ENCODE results near the gene FERMT3. TPM values are rescaled to one million over a fixed set of nuclear protein-coding genes. Genes with fewer than 3 reads are reported as not detected.

Gene FERMT3
- total and polyA plus RNA-seq, 2 of the 13 experiments (the other 11 are each of a cell fraction or from before 2014, with no cell fraction given): 0.29 TPM; not detected in 1

DNA sequence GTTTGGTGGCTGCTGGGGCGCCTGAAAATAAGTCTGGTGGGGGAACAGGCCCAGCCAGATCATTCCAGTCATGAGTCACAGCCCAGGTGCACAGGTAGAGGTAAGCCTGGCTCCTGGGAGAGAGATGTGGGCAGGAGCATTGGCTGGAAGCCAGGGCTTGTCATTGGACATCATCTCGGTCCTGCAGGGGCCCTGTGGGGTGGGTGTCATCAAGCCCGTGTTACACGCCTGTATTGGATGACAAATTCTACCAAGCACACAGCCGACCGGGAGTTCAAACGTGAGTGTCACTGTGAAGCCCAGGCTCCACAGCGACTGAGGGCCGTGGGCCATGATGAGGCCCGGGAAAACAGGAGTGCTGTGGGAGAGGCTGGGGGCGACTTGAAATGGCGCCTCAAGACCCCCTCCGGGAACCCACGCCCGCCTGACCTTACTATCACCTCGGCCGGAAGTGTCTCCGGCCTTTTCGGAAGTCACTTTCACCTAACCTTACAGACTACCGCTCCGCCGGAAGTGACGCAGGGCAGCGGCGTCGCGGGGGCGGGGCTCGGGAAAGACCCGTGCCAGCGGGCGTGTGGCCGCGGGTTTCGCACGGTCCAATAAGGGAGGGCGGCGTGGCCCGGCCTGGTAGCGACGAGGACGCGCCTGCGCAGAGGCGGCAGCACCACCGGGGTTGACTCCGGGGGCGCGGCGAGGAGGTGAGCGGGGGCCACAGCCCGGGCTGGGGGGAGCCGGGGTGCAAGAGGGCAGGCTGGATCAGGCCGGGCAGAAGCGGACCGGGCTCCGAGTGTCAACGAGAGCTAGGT is 34.1 kb downstream of the FERMT3 start, which contains the start of gene FKBP2 (continued):
- TF ChIP-seq ZNF143 (CRISPR knock-in tag; IDR thresholded peaks at IDR 0.05): peak; percentile 59; the same call in 1 of the 2 replicates
- TF ChIP-seq EED (CRISPR knock-in tag; IDR thresholded peaks at IDR 0.05): 0 out of 2 replicates have a peak, but pooled peaks have one; percentile 36
- TF ChIP-seq NCOA2 (CRISPR knock-in tag; IDR thresholded peaks at IDR 0.05): peak; percentile 52; the same call in 1 of the 2 replicates
- 0 out of 2 replicates have a peak, but pooled peaks have one; percentile 45 for TF ChIP-seq PRDM15 (CRISPR knock-in tag; IDR thresholded peaks at IDR 0.05)
- TF ChIP-seq ZNF776 (CRISPR knock-in tag; IDR thresholded peaks at IDR 0.05): peak; percentile 69; the same call in 1 of the 2 replicates
- TF ChIP-seq TEAD3 (CRISPR knock-in tag; optimal IDR thresholded peaks at IDR 0.05; ENCODE audit: borderline replicate concordance): peak; percentile 37
- peak; percentile 89 for TF ChIP-seq ZNF605 (CRISPR knock-in tag; IDR thresholded peaks at IDR 0.05)
- peak; percentile 91 for TF ChIP-seq RBFOX2 (IDR thresholded peaks at IDR 0.05; ENCODE audit: low read depth, low read length)
- TF ChIP-seq ZNF7 (CRISPR knock-in tag; IDR thresholded peaks at IDR 0.05): no peak
- TF ChIP-seq SIX4 (CRISPR knock-in tag; IDR thresholded peaks at IDR 0.05): peak; percentile 17; the same call in 1 of the 2 replicates
- TF ChIP-seq ZNF343 (CRISPR knock-in tag; IDR thresholded peaks at IDR 0.05): 0 out of 2 replicates have a peak, but pooled peaks have one; percentile 35
- peak; percentile 94 for TF ChIP-seq THAP11 (CRISPR knock-in tag; IDR thresholded peaks at IDR 0.05)
- TF ChIP-seq, protein P1, sequence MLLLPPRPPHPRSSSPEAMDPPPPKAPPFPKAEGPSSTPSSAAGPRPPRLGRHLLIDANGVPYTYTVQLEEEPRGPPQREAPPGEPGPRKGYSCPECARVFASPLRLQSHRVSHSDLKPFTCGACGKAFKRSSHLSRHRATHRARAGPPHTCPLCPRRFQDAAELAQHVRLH (CRISPR knock-in tag; IDR thresholded peaks at IDR 0.05; ENCODE audit: borderline replicate concordance, low read depth): peak; percentile 54; the same call in 1 of the 2 replicates
- 0 out of 2 replicates have a peak, but pooled peaks have one; percentile 38 for TF ChIP-seq SMAD1 (CRISPR knock-in tag; IDR thresholded peaks at IDR 0.05; ENCODE audit: borderline replicate concordance, low read depth)
- TF ChIP-seq CCDC6 (CRISPR knock-in tag; IDR thresholded peaks at IDR 0.05): peak; percentile 55; the same call in 1 of the 2 replicates
- TF ChIP-seq, protein P2, sequence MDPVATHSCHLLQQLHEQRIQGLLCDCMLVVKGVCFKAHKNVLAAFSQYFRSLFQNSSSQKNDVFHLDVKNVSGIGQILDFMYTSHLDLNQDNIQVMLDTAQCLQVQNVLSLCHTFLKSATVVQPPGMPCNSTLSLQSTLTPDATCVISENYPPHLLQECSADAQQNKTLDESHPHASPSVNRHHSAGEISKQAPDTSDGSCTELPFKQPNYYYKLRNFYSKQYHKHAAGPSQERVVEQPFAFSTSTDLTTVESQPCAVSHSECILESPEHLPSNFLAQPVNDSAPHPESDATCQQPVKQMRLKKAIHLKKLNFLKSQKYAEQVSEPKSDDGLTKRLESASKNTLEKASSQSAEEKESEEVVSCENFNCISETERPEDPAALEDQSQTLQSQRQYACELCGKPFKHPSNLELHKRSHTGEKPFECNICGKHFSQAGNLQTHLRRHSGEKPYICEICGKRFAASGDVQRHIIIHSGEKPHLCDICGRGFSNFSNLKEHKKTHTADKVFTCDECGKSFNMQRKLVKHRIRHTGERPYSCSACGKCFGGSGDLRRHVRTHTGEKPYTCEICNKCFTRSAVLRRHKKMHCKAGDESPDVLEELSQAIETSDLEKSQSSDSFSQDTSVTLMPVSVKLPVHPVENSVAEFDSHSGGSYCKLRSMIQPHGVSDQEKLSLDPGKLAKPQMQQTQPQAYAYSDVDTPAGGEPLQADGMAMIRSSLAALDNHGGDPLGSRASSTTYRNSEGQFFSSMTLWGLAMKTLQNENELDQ (CRISPR knock-in tag; IDR thresholded peaks at IDR 0.05; ENCODE audit: borderline replicate concordance): no peak
- peak; percentile 23; the same call in 1 of the 2 replicates for TF ChIP-seq CEBPG (CRISPR knock-in tag; IDR thresholded peaks at IDR 0.05)
- TF ChIP-seq MAX (IDR thresholded peaks at IDR 0.05): peak; percentile 53
- TF ChIP-seq, protein P3, sequence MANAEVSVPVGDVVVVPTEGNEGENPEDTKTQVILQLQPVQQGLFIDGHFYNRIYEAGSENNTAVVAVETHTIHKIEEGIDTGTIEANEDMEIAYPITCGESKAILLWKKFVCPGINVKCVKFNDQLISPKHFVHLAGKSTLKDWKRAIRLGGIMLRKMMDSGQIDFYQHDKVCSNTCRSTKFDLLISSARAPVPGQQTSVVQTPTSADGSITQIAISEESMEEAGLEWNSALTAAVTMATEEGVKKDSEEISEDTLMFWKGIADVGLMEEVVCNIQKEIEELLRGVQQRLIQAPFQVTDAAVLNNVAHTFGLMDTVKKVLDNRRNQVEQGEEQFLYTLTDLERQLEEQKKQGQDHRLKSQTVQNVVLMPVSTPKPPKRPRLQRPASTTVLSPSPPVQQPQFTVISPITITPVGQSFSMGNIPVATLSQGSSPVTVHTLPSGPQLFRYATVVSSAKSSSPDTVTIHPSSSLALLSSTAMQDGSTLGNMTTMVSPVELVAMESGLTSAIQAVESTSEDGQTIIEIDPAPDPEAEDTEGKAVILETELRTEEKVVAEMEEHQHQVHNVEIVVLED (CRISPR knock-in tag; IDR thresholded peaks at IDR 0.05; ENCODE audit: borderline replicate concordance): peak; percentile 91
- peak; percentile 67; the same call in 1 of the 2 replicates for TF ChIP-seq ZNF350 (CRISPR knock-in tag; IDR thresholded peaks at IDR 0.05; ENCODE audit: borderline replicate concordance, low read depth)
